Stimulated activated CD8-positive, alpha-beta memory T cell treated with anti-CD3 and anti-CD28 coated beads, Interleukin-15, amount 100 ng/mL, for 4 hours (primary cell): ENCODE data around the gene EFCAB7.

Experiments used
- DNase-seq, 2 donors: peaks; one replicate each; pipeline ENCODE4 v3.0.0-alpha.2; 2020; ENCODE audit warnings: low read depth in 2 of 2

EFCAB7 gene

DNA sequence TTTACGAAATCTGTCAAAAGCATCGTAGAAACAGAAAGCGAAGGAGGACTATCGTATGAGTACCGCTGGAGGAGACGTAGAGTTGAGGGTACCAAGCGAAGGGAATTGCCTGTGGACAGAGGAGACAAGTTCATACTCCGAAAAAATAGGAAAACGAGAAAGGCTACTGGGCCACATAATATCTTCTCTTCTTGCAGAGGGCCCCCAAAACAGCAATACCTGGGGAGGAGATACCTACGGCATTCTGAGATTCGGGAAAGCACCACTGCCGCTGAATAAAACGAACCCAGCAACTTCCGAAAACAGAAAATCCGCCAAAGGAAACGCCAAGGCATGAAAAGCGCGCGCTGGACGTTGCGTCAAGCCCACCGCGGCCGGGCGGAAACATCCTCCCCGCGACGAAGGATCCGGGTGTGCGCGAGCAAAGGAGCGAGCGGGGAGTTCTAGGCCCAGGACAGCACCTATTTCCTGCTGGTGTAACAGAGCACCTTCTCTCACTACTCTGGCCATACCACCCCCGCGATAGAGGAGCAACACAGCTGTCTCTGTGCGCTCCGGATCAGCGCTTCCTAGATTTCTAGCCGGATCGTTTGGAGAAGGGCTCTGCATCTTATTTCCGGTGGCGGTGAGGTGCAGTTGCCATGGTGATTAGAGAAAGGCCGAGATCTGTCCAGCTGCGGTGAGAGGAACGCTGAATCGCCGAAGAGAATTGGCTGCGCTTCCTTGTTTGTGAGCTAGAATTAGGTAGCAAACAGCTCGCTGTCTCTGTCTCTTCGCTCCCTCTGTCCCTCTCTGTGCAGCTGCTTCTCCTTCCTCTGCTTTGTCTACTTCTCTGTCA is at the start of gene EFCAB7, which contains the start of gene ITGB3BP:
Gene EFCAB7, plus strand, starts transcription at position 635 of the 838 bp plus-strand sequence. CDS start 2,048 bp downstream, outside the sequence.
Gene ITGB3BP, minus strand, starts transcription at position 335 of the 838 bp plus-strand sequence. Its CDS starts 92 bp downstream, at position 243.
- DNase-seq: peak; percentile 46 to 60

GRCh38 chr1:63475761-63476160 is 47.6 kb upstream of the EFCAB7 start:
- DNase-seq: no peak

DNA sequence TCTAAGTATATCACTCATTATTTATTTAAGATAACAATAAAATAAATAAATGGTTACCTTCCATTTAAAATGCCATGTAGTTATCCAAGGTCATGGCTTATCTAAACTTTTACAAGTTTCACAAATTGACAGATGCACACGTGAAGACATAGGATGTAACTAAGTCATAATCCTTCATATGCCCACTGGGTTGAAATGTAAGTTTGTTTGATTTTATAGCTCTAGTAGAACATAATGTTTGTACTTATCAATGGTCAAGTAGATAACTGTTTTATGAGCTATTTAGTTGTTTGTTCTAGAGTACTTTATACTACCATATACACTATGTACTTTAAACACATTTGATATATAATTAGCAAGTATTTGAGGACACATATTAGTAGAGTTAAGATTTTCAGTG is 43.3 kb upstream of the EFCAB7 start:
- no peak for DNase-seq

GRCh38 chr1:63486629-63487028 is 36.7 kb upstream of the EFCAB7 start:
- no peak for DNase-seq

GRCh38 chr1:63487336-63488065 is 35.8 kb upstream of the EFCAB7 start:
- DNase-seq: no peak

DNA sequence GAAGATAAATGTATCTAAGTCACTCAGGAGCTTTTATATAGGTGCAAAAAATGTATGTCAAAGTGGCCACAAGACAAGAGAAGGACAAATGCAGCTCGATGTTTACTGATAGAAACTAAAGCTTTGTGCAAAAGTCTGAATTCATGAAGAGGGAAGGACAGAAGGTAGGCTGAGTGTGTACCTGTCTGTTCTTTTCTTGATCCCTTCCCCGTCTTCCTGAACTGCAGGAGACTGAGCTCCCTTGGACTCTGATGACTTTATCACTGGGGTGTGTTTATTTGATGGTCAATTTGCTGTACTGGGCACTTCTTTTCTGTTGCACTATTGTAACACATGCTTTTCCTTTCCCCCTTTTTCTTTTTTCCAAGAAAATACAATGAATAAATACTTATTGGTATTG is 25.7 kb upstream of the EFCAB7 start:
- no peak for DNase-seq

- DNase-seq: no peak
Observed at GRCh38 chr1:63498106-63498505, 25.2 kb upstream of the EFCAB7 start.

GRCh38 chr1:63501256-63501655 is 22.1 kb upstream of the EFCAB7 start:
- DNase-seq: no peak

DNA sequence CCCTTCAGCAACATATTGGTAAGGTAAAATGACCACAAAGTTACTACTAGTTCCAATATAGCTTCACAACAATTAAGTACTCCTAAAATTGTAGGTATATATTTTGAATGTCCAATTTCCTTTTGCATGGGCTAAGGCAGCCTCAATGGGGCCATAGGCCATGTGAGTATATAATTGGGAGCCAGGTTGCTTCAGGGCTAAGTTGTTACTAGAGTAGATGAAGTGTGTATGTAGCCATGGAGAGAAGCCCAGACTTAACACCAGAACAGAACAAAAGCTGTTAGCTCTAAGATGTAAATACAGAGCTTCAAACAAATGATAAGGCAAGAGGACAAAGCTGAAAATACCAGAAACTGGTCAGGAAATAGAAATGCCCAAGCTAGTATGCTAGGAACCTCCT is 16.5 kb upstream of the EFCAB7 start:
- no peak for DNase-seq

DNA sequence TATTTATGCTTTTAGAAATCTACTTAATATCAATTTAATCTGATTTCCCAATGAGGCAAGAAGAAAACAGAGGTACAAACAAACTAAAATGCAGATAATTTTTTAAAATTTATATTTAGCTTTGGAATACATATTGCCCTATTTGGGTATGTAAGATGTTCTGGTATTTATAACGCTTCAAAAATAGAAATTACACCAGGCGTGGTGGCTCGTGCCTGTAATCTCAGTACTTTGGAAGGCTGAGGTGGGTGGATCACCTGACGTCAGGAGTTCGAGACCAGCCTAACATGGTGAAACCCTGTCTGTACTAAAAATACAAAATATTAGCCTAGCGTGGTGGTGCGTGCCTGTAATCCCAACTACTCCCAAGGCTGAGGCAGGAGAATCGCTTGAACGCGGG is 13.6 kb upstream of the EFCAB7 start:
- no peak for DNase-seq

GRCh38 chr1:63512584-63512983 is 10.7 kb upstream of the EFCAB7 start:
- no peak for DNase-seq

GRCh38 chr1:63516629-63517028 is 6.7 kb upstream of the EFCAB7 start:
- DNase-seq: no peak

DNA sequence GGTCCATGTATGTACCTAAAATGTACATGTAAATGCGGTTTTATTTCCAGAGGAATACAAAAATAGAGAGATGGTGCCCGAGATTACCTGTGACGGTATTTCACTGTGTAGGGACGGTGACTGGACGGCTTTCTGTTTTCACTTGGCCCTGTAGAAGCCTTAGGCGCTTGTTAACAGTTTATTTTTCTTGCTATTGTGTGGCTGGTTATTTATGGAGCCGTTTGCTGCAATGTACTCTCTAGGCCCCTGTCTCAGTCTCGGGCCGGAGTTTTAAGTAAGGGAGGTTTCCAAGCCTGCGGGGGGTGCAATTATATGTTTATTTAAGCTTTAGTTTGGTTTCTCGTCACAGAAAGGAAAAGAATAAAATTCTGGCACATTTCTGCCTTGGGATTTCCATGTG is 413 bp downstream of the EFCAB7 start:
- no peak for DNase-seq

- no peak for DNase-seq
Observed at GRCh38 chr1:63524201-63524600, 876 bp downstream of the EFCAB7 start.

DNA sequence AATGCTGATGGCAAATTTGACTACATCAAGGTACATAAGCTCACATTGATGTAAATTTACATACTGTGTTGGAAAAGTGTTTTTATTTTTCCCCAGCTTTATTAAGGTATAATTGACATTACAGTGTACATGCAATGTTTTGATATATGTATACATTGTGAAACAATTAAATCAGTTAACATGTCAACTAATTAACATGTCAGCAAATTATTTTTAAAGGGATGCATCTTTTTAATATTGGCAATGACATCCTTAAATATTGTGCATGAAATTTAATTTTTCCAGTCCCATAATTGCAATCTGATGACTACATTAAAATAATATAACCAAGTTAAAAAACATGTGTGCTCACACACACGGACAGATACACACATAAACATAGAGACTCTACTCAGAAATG is 9.4 kb downstream of the EFCAB7 start:
- DNase-seq: no peak

DNA sequence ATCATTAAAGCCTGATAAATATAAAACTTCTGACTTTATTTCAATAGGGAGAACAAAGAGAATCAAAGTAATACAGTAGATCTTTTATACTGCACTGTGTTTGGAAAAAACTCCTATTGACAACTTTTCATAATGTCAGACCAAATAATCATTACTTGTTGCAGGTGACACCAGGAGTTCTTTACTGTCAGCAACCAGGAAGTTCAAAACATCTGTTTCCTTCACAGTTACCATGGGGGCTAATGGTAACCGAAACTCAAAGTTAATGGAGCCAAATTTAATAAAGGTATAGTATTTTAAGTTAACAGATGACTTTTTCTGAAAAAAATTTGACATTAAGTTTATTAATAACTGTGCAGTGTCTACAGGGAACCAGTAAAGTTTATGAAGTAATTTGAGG is 10.6 kb downstream of the EFCAB7 start:
- no peak for DNase-seq

GRCh38 chr1:63534406-63534805 is 11.1 kb downstream of the EFCAB7 start:
- DNase-seq: no peak

- DNase-seq: no peak
Observed at GRCh38 chr1:63537006-63537405, 13.7 kb downstream of the EFCAB7 start.

DNA sequence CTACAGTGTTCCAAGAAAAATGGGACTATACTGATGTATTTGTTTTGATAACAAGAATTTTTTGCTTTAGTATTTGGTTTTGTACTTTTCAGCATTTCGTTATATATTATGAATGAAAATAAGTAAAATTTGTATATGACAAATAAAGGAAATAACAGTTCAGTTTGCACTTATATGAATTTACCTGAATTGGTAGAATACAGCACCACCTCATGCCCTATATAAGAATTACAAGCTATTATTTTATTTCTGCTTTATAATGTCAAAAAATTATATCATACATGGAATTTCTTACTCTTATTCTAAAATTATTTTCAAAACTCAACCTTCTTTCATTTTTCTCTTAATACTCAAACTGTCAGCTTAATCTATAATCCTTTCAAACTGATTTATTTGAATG is 14.6 kb downstream of the EFCAB7 start:
- DNase-seq: no peak

- no peak for DNase-seq
Observed at GRCh38 chr1:63545780-63546179, 22.5 kb downstream of the EFCAB7 start.

GRCh38 chr1:63547621-63548294 is 24.4 kb downstream of the EFCAB7 start:
- DNase-seq: no peak

DNA sequence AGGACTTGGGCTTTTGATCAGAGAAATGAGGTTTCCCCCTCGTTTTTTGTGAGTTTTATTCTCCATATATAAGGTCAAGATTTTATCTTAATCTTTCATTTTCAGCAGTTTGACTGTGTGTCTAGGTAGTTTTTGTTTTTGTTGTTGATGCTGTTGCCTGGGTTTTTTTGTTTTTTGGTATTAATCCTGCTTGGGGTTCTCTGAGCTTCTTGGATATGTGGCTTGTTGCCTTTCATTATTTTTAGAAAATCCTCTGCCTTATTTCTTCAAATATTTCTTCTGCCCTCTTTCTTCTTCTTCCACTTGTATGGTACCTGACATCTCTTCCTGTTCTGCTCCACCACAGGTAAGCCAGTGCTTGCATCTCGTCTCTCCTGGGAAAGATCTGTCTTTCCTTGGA is 25.0 kb downstream of the EFCAB7 start:
- DNase-seq: no peak
